ENCODE measurements around the gene TTPAL.

The TTPAL gene

GRCh38 chr20:44450903-44451450 is 24.7 kb upstream of the TTPAL start:
- no peak overlapping the region for H3K4me3 ChIP-seq (ENCODE audit: low read depth, low read length)
- no peak for DNase-seq (ENCODE audit: low read depth)
- no peak for TF ChIP-seq CTCF (conservative IDR thresholded peaks at IDR 0.05; ENCODE audit: low read depth, low read length)

DNA sequence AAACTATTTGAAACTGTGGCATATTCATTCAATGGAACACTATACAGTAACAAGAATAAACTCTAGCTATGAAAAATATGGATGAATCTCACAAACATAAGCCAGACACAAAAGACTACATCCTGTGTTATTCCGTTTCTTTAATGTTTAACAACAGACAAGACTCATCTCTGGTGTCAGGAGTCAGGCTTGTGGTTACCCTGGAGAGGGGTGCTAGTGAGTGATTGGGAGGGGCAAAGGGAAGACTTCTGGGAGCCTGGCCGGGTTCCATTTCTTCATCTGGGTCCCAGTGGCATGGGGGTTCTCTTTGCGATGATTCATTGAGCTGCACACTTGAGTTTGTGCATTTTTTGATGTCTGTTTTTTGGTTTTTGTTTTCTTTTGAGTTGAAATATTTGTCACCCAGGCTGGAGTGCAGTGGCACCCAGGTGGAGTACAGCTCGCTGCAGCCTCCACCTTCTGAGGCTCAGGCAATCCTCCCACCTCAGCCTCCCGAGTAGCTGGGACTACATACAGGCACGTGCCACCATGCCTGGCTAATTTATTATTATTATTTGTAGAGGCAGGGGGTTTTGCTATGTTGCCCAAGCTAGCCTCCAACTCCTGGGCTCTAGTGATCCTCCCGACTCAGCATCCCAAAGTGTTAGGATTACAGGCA is 21.2 kb upstream of the TTPAL start:
- DNase-seq (ENCODE audit: low read depth): no peak
- TF ChIP-seq CTCF (conservative IDR thresholded peaks at IDR 0.05; ENCODE audit: low read depth, low read length): no peak
- no peak overlapping the region for H3K4me3 ChIP-seq (ENCODE audit: low read depth, low read length)

GRCh38 chr20:44455126-44455525 is 20.5 kb upstream of the TTPAL start:
- no peak for DNase-seq (ENCODE audit: low read depth)
- no peak for TF ChIP-seq CTCF (conservative IDR thresholded peaks at IDR 0.05; ENCODE audit: low read depth, low read length)
- H3K4me3 ChIP-seq (ENCODE audit: low read depth, low read length): no peak overlapping the region

- DNase-seq (ENCODE audit: low read depth): no peak
- no peak for TF ChIP-seq CTCF (conservative IDR thresholded peaks at IDR 0.05; ENCODE audit: low read depth, low read length)
- H3K4me3 ChIP-seq (ENCODE audit: low read depth, low read length): no peak overlapping the region
Observed at GRCh38 chr20:44456611-44457010, 19.1 kb upstream of the TTPAL start.

DNA sequence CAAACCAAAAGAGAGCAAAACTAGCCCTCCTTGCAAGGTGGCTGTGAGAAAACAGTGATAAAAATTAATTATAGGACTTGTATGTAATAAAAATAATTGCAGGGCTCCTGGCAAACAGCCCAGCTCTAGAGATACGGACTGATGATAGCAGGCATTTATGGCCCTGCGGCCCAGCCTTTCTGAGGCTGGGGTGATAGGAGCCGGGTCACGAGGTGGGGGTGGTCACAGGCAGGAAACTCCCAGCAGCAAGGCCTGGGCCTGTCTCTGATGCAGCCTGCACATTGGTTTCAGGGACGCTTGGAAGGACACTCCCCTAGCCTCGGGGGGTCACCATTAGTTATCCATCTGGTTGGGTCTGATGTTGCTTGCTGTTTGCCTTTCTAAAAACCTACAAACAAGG is 18.7 kb upstream of the TTPAL start:
- no peak for TF ChIP-seq CTCF (conservative IDR thresholded peaks at IDR 0.05; ENCODE audit: low read depth, low read length)
- DNase-seq (ENCODE audit: low read depth): no peak
- no peak overlapping the region for H3K4me3 ChIP-seq (ENCODE audit: low read depth, low read length)

- H3K4me3 ChIP-seq (ENCODE audit: low read depth, low read length): no peak overlapping the region
- TF ChIP-seq CTCF (conservative IDR thresholded peaks at IDR 0.05; ENCODE audit: low read depth, low read length): no peak
- DNase-seq (ENCODE audit: low read depth): no peak
Observed at GRCh38 chr20:44459271-44459670, 16.4 kb upstream of the TTPAL start.

- H3K4me3 ChIP-seq (ENCODE audit: low read depth, low read length): no peak overlapping the region
- peak; percentile 57 for TF ChIP-seq CTCF (conservative IDR thresholded peaks at IDR 0.05; ENCODE audit: low read depth, low read length)
- peak; percentile 66 for DNase-seq (ENCODE audit: low read depth)
Observed at GRCh38 chr20:44460795-44461141, 14.9 kb upstream of the TTPAL start.

Measured in choroid plexus epithelial cell (primary cell).